A549 (cell line): Measurements from ENCODE around the gene PLXNB2.

Source experiments
- CEBPB ChIP-seq, 2 experiments: fragments of >200 bp in 1 of 2; sonication (Bioruptor Twin) in 1 of 2; formaldehyde crosslinking in 1 of 2; IDR thresholded peaks; 2 replicates each; pipeline ENCODE4 v1.6.1; 2012 to 2016
- RAD21 ChIP-seq, 2 experiments: fragments of >200 bp in 1 of 2; sonication (Bioruptor Twin) in 1 of 2; formaldehyde crosslinking in 1 of 2; IDR thresholded peaks in 1 of 2; conservative IDR thresholded peaks in 1 of 2; 2 replicates in 1 of 2; 3 replicates in 1 of 2; pipeline ENCODE4 v1.6.1; 2012 to 2018; ENCODE audit warnings: inconsistent platforms in 1 of 2
- TF ChIP-seq, protein P1 (sequence below): fragments of 150-350 bp; IDR thresholded peaks from 2 replicates; pipeline ENCODE4 v1.6.1; 2014; ENCODE audit warnings: low read depth, mild to moderate bottlenecking, low read length

- TF ChIP-seq CEBPB (IDR thresholded peaks at IDR 0.05), result no peak
- TF ChIP-seq, protein P1, sequence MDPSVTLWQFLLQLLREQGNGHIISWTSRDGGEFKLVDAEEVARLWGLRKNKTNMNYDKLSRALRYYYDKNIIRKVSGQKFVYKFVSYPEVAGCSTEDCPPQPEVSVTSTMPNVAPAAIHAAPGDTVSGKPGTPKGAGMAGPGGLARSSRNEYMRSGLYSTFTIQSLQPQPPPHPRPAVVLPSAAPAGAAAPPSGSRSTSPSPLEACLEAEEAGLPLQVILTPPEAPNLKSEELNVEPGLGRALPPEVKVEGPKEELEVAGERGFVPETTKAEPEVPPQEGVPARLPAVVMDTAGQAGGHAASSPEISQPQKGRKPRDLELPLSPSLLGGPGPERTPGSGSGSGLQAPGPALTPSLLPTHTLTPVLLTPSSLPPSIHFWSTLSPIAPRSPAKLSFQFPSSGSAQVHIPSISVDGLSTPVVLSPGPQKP, result no peak
- TF ChIP-seq RAD21 (conservative IDR thresholded peaks at IDR 0.05 in 1 of 2, IDR thresholded peaks at IDR 0.05 in 1 of 2), result peak; percentile 77 to 86
Observed at GRCh38 chr22:50252082-50253045, 55.1 kb downstream of the PLXNB2 start.
